Gastroesophageal sphincter (tissue), 4 donors: ENCODE measurements around the gene SDCBP2. TPM values are rescaled to one million over a fixed set of nuclear protein-coding genes. Genes with fewer than 3 reads are reported as not detected.

Experiments used
- ATAC-seq: fragments of 150-250 bp; one replicate; pipeline ENCODE4 v1.9.1; 2016; ENCODE audit warnings: mild to moderate bottlenecking, moderate library complexity
- H3K27ac ChIP-seq, 4 donors: fragments of 200-600 bp; sonication (generic) in 3 of 4; 1 replicate in 3 of 4; 2 replicates in 1 of 4; pipeline ENCODE4 v1.5.1; 2016 to 2019
- H3K27me3 ChIP-seq: fragments of 200-600 bp; sonication (generic); one replicate; pipeline ENCODE4 v1.5.1; 2019
- H3K36me3 ChIP-seq, 2 donors: fragments of 200-600 bp; sonication (generic); one replicate each; pipeline ENCODE4 v1.5.1; 2019; ENCODE audit warnings: control low read depth in 1 of 2
- H3K4me1 ChIP-seq, 3 donors: fragments of 200-600 bp; sonication (generic); 1 replicate in 2 of 3; 2 replicates in 1 of 3; pipeline ENCODE4 v1.5.1; 2016 to 2019; ENCODE audit warnings: control low read depth in 2 of 3
- H3K4me3 ChIP-seq, 2 donors: fragments of 200-600 bp; sonication (generic); one replicate each; pipeline ENCODE4 v1.5.1; 2019; ENCODE audit warnings: mild to moderate bottlenecking in 1 of 2, moderate library complexity in 1 of 2
- H3K9me3 ChIP-seq, 3 donors: fragments of 200-600 bp; sonication (generic); one replicate each; pipeline ENCODE4 v1.5.1; 2017 to 2019; ENCODE audit warnings: control low read depth in 2 of 3
- EP300 ChIP-seq: sonication (generic); formaldehyde crosslinking; IDR thresholded peaks from one replicate; pipeline ENCODE4 v1.6.1; 2017; ENCODE audit warnings: antibody characterized with exemption, mild to moderate bottlenecking
- POLR2A ChIP-seq, 2 donors: fragments of 450-650 bp; IDR thresholded peaks; one replicate each; pipeline ENCODE4 v1.6.1; 2017; ENCODE audit warnings: antibody characterized with exemption in 2 of 2, mild to moderate bottlenecking in 2 of 2, moderate library complexity in 1 of 2
- POLR2AphosphoS5 ChIP-seq: sonication (generic); formaldehyde crosslinking; IDR thresholded peaks from one replicate; pipeline ENCODE4 v1.6.1; 2017; ENCODE audit warnings: antibody characterized with exemption
- WGBS, 2 donors: methylation state at CpG; one replicate each; pipeline ENCODE4 v1.1.5; 2018; ENCODE audit warnings: low coverage in 1 of 2; 5-methylcytosine and 5-hydroxymethylcytosine counted together
- total RNA-seq, 4 donors: library from RNA; depleted of rRNA; stranded (reverse); fragments of >200 nt; gene quantifications; one replicate each; pipeline ENCODE4 v1.1.0, GENCODE V29; 2016
- TF ChIP-seq, protein P1 (sequence below), 4 experiments: fragments of 200-600 bp in 2 of 4; fragments of 450-650 bp in 2 of 4; sonication (generic) in 1 of 4; IDR thresholded peaks; one replicate each; pipeline ENCODE4 v1.5.1; 2017 to 2019; ENCODE audit warnings: antibody characterized with exemption in 4 of 4, mild to moderate bottlenecking in 2 of 4, moderate library complexity in 2 of 4

SDCBP2 gene
- total RNA-seq, 4 donors from 2014 or later: 1.6 to 17.5 (median 3.5) TPM

DNA sequence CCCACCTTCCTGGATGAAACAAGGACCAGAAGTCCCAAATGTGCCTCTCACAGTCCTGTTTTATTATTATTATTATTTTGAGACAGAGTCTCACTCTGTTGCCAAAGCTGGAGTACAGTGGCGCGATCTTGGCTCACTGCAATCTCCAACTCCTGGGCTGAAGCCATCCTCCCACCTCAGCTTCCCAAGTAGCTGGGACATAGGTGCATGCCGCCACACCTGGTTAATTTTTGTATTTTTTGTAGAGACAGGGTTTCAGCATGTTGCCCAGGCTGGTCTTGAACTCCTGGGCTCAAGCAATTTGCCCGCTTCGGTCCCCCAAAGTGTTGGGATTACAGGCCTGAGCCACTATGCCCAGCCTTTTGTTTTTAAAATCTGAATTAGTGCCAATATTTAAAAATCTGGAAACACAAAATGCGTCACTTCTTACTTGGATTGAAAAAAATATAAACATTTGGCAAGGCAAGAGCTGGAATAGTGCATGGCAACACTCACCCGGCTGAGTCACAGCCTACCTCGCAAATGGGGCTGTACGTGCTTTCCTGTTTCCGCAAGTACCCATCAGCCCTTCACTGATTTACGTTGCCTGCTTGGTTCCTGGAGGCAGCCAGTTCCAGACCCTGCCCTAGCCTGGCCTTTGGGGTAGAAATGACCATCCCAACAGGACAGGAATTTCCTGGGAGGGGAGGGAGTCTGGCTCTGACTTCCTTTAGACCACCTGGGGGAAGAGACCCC, 6.3 kb downstream of the SDCBP2 start:
- Histone ChIP-seq H3K9me3 (no peaks in the 10 kb centered on the region), H3K27ac (peak overlapping the region in 3 of 4 donors; percentile 61 to 95 (median 88)), H3K36me3 (no peaks in the 10 kb centered on the region), H3K4me3 (no peak overlapping the region), H3K4me1 (peaks cover 5 to 34% (median 22%) of the 10 kb centered on the region in 3 donors), H3K27me3 (peaks cover 6% of the 10 kb centered on the region)
- ATAC-seq: no peak
- WGBS, 2 donors: 47 to 64% methylated on average over 11 of the region's 11 CpGs
- TF ChIP-seq, protein P1, sequence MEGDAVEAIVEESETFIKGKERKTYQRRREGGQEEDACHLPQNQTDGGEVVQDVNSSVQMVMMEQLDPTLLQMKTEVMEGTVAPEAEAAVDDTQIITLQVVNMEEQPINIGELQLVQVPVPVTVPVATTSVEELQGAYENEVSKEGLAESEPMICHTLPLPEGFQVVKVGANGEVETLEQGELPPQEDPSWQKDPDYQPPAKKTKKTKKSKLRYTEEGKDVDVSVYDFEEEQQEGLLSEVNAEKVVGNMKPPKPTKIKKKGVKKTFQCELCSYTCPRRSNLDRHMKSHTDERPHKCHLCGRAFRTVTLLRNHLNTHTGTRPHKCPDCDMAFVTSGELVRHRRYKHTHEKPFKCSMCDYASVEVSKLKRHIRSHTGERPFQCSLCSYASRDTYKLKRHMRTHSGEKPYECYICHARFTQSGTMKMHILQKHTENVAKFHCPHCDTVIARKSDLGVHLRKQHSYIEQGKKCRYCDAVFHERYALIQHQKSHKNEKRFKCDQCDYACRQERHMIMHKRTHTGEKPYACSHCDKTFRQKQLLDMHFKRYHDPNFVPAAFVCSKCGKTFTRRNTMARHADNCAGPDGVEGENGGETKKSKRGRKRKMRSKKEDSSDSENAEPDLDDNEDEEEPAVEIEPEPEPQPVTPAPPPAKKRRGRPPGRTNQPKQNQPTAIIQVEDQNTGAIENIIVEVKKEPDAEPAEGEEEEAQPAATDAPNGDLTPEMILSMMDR (IDR thresholded peaks at IDR 0.05): no peak
- TF ChIP-seq EP300 (no peak), POLR2A (IDR thresholded peaks at IDR 0.05) (no peak), POLR2AphosphoS5 (peak; percentile 80)

GRCh38 chr20:1321654-1321939, 7.3 kb downstream of the SDCBP2 start:
- H3K36me3 ChIP-seq: no peaks in the 10 kb centered on the region
- peak overlapping the region in 2 of 4 donors; percentile 61 to 95 for H3K27ac ChIP-seq
- no peak overlapping the region for H3K4me3 ChIP-seq
- no peaks in the 10 kb centered on the region for H3K9me3 ChIP-seq
- TF ChIP-seq, protein P1 (IDR thresholded peaks at IDR 0.05): no peak
- TF ChIP-seq EP300: no peak
- TF ChIP-seq POLR2A (IDR thresholded peaks at IDR 0.05): no peak
- TF ChIP-seq POLR2AphosphoS5: no peak
- H3K4me1 ChIP-seq: peaks cover 5 to 23% (median 12%) of the 10 kb centered on the region in 3 donors
- no peak for ATAC-seq
- H3K27me3 ChIP-seq: peaks cover 6% of the 10 kb centered on the region
- WGBS, 2 donors: 24% methylated on average over 3 of the region's 4 CpGs; no CpG with 5 or more reads in 1 of the 2 donors

DNA sequence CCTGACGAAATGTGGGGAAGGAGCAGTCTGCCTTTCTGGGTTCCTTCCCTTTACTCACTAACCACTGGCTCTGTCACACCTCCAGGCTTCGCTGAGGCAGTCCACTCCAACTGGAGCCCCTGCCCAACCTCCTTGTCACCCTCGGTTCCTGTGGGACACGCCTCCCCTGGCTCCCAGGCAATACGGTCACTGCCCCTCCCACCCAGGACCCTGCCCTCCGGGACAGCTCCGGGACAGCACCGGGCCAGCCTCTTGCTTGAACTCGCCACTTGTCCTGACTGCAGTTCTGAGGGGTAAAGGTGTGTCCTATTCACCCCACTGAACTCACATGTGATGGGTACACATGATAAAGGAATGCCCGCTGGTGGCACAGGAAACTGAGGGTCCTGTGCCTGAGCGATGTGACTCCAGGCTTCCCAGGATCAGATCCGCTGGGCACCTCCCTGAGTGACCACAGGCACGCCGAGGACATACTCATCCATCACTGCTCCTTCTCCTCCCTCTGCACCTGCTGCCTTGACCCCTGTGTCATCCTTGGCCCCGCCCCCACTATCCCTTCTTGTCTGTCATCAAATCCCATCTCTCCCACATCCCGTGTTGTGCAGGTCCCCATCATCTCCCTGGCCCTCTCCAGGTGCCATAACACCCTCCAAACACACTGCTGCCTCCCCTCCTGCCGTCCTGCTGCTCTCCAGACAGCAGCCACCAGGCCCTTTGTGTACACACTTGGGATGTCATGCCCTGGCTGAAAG, 7.9 kb downstream of the SDCBP2 start:
- TF ChIP-seq POLR2AphosphoS5 (no peak), POLR2A (IDR thresholded peaks at IDR 0.05) (no peak), EP300 (no peak)
- TF ChIP-seq, protein P1 (IDR thresholded peaks at IDR 0.05): no peak
- peaks cover 2 to 18% (median 6%) of the 10 kb centered on the region in 3 donors for H3K4me1 ChIP-seq
- no peaks in the 10 kb centered on the region for H3K9me3 ChIP-seq
- H3K4me3 ChIP-seq: no peak overlapping the region
- 67% methylated on average over 5 to 7 of the region's 17 CpGs for WGBS, 2 donors
- H3K27me3 ChIP-seq: peaks cover 6% of the 10 kb centered on the region
- no peaks in the 10 kb centered on the region for H3K36me3 ChIP-seq
- ATAC-seq: no peak
- H3K27ac ChIP-seq: peak overlapping the region in 2 of 4 donors; percentile 61 to 95

- peaks cover 6% of the 10 kb centered on the region for H3K27me3 ChIP-seq
- H3K36me3 ChIP-seq: no peaks in the 10 kb centered on the region
- TF ChIP-seq, protein P1 (IDR thresholded peaks at IDR 0.05): no peak
- TF ChIP-seq EP300: no peak
- TF ChIP-seq POLR2AphosphoS5: no peak
- TF ChIP-seq POLR2A (IDR thresholded peaks at IDR 0.05): no peak
- no peaks in the 10 kb centered on the region for H3K9me3 ChIP-seq
- no peak for ATAC-seq
- peaks cover 0 to 13% (median 5%) of the 10 kb centered on the region in 3 donors for H3K4me1 ChIP-seq
- H3K4me3 ChIP-seq: no peak overlapping the region
- no peak overlapping the region for H3K27ac ChIP-seq
- WGBS, 2 donors: 95% methylated on average over 4 of the region's 6 CpGs; no CpG with 5 or more reads in 1 of the 2 donors
These were observed 8.9 kb downstream of the SDCBP2 start for GRCh38 chr20:1320016-1320415.
